Prostate gland (tissue), 2 donors: ENCODE data around the gene SLC12A5.

Experiments
- CTCF ChIP-seq, 4 experiments: fragments of 200-600 bp in 2 of 4; fragments of 450-650 bp in 2 of 4; sonication (generic) in 2 of 4; IDR thresholded peaks; 1 replicate in 3 of 4; 2 replicates in 1 of 4; pipeline ENCODE4 v1.5.1; 2016 to 2019; ENCODE audit warnings: antibody characterized with exemption in 4 of 4, mild to moderate bottlenecking in 2 of 4, moderate library complexity in 2 of 4
- POLR2A ChIP-seq: fragments of 450-650 bp; IDR thresholded peaks from one replicate; pipeline ENCODE4 v1.6.1; 2016; ENCODE audit warnings: antibody characterized with exemption, mild to moderate bottlenecking
- POLR2AphosphoS5 ChIP-seq: sonication (generic); formaldehyde crosslinking; IDR thresholded peaks from one replicate; pipeline ENCODE4 v1.6.1; 2017; ENCODE audit warnings: antibody characterized with exemption

- TF ChIP-seq CTCF (IDR thresholded peaks at IDR 0.05) (no peak), POLR2A (no peak), POLR2AphosphoS5 (no peak)
Observed at GRCh38 chr20:46025376-46025783, 3.6 kb upstream of the SLC12A5 start.
